SK-N-SH (cell line): ENCODE results near the gene TMEM176B. TPM values are rescaled to one million over a fixed set of nuclear protein-coding genes. Genes with fewer than 3 reads are reported as not detected.

Experiments
- CTCF ChIA-PET: fragments of 300-600, 350-600 bp; formaldehyde crosslinking; extraction: SDS; loops from one replicate; lab custom pipeline; 2021; lab: Yijun Ruan, JAX
- POLR2A ChIA-PET: fragments of 350-600 bp; sonication (Branson Sonifier 250); formaldehyde crosslinking; extraction: SDS; loops from one replicate; lab custom pipeline; 2020; ENCODE audit warnings: antibody characterized with exemption, inconsistent platforms; lab: Yijun Ruan, JAX
- DNase-seq: peaks from one replicate; pipeline ENCODE4 v3.0.0; 2012
- H2AFZ ChIP-seq: fragments of 200-600 bp; sonication (generic); 2 replicates; pipeline ENCODE4 v1.8.1; 2016; ENCODE audit warnings: antibody characterized with exemption, mild to moderate bottlenecking, low read depth
- H3F3A ChIP-seq: fragments of 200-600 bp; sonication (generic); replicated peaks from 2 replicates; pipeline ENCODE3; 2016; ENCODE audit warnings: antibody characterized with exemption, mild to moderate bottlenecking; ENCODE audit not compliant: insufficient read depth
- H3K27ac ChIP-seq, 2 experiments: fragments of 200-500 bp in 1 of 2; fragments of 200-600 bp in 1 of 2; sonication (Bioruptor generic) in 1 of 2; sonication (generic), shearing (Covaris generic) in 1 of 2; 2 replicates each; pipeline versions ENCODE4 v1.5.1 to v1.6.1; 2014 to 2016; ENCODE audit warnings: low read depth in 2 of 2, inconsistent platforms in 1 of 2, low read length in 1 of 2, mild to moderate bottlenecking in 1 of 2, mixed read lengths in 1 of 2
- H3K27me3 ChIP-seq: fragments of 200-600 bp; sonication (generic), shearing (Covaris generic); 2 replicates; pipeline ENCODE4 v1.6.1; 2016; ENCODE audit warnings: mixed run types; ENCODE audit not compliant: insufficient read depth
- H3K36me3 ChIP-seq, 2 experiments: fragments of 200-500 bp in 1 of 2; fragments of 200-600 bp in 1 of 2; sonication (Bioruptor generic) in 1 of 2; sonication (generic) in 1 of 2; replicated peaks in 1 of 2; 2 replicates each; pipeline versions ENCODE3 to v1.5.1; 2014 to 2016; ENCODE audit warnings: low read length in 1 of 2, mild to moderate bottlenecking in 1 of 2; ENCODE audit not compliant: insufficient read depth in 2 of 2, control insufficient read depth in 1 of 2
- H3K4me1 ChIP-seq, 2 experiments: fragments of 200-500 bp in 1 of 2; fragments of 200-600 bp in 1 of 2; sonication (Bioruptor generic) in 1 of 2; sonication (generic), shearing (Covaris generic) in 1 of 2; 2 replicates each; pipeline versions ENCODE4 v1.5.1 to v1.6.1; 2014 to 2016; ENCODE audit warnings: low read depth in 1 of 2, low read length in 1 of 2, mixed run types in 1 of 2; ENCODE audit not compliant: insufficient read depth in 2 of 2, control insufficient read depth in 1 of 2
- H3K4me2 ChIP-seq: fragments of 200-600 bp; sonication (generic), shearing (Covaris generic); 2 replicates; pipeline ENCODE4 v1.6.1; 2017; ENCODE audit warnings: mixed run types
- H3K4me3 ChIP-seq, 2 experiments: fragments of 200-500 bp in 1 of 2; fragments of 200-600 bp in 1 of 2; sonication (Bioruptor generic) in 1 of 2; sonication (generic), shearing (Covaris generic) in 1 of 2; 2 replicates each; pipeline versions ENCODE4 v1.5.1 to v1.8.1; 2014 to 2016; ENCODE audit warnings: low read depth in 2 of 2, inconsistent platforms in 1 of 2, low read length in 1 of 2, mild to moderate bottlenecking in 1 of 2, mixed read lengths in 1 of 2, moderate library complexity in 1 of 2
- H3K79me2 ChIP-seq: fragments of 200-600 bp; sonication (generic); 2 replicates; pipeline ENCODE4 v1.8.1; 2017; ENCODE audit warnings: mild to moderate bottlenecking; ENCODE audit not compliant: insufficient read depth
- H3K9ac ChIP-seq: fragments of 200-600 bp; sonication (generic); 2 replicates; pipeline ENCODE4 v1.6.1; 2017; ENCODE audit warnings: mixed run types
- H3K9me2 ChIP-seq: fragments of 200-600 bp; sonication (generic); 2 replicates; pipeline ENCODE4 v1.6.1; 2017; ENCODE audit warnings: mixed run types
- H3K9me3 ChIP-seq: fragments of 200-600 bp; sonication (generic); 2 replicates; pipeline ENCODE4 v1.6.1; 2017; ENCODE audit warnings: mixed run types, mild to moderate bottlenecking, moderate library complexity
- H4K20me1 ChIP-seq: fragments of 200-600 bp; sonication (generic); 2 replicates; pipeline ENCODE4 v1.6.1; 2017; ENCODE audit warnings: mild to moderate bottlenecking, mixed run types; ENCODE audit not compliant: insufficient read depth
- CHD2 ChIP-seq: fragments of 150-350 bp; IDR thresholded peaks from 2 replicates; pipeline ENCODE4 v1.6.1; 2018; ENCODE audit warnings: low read length; ENCODE audit not compliant: partially characterized antibody
- ELF1 ChIP-seq: IDR thresholded peaks from 2 replicates; pipeline ENCODE4 v1.4.0; 2012
- EP300 ChIP-seq, 2 experiments: IDR thresholded peaks; 2 replicates each; pipeline versions ENCODE4 v1.4.0 to v1.6.1; 2012; ENCODE audit warnings: borderline replicate concordance in 1 of 2, low read depth in 1 of 2, low read length in 1 of 2
- EZH2phosphoT487 ChIP-seq: fragments of 200-600 bp; sonication (generic); IDR thresholded peaks from 2 replicates; pipeline ENCODE4 v1.6.1; 2017; ENCODE audit warnings: low read depth, mixed run types, mild to moderate bottlenecking, antibody characterized with exemption, moderate library complexity, borderline replicate concordance
- FOSL2 ChIP-seq: IDR thresholded peaks from 2 replicates; pipeline ENCODE4 v1.4.0; 2012; ENCODE audit warnings: low read depth, mild to moderate bottlenecking, moderate library complexity, borderline replicate concordance
- FOXM1 ChIP-seq: IDR thresholded peaks from 2 replicates; pipeline ENCODE4 v1.4.0; 2012; ENCODE audit warnings: low read depth, mild to moderate bottlenecking
- GABPA ChIP-seq: IDR thresholded peaks from 2 replicates; pipeline ENCODE4 v1.4.0; 2012; ENCODE audit warnings: low read depth, mild to moderate bottlenecking
- GATA2 ChIP-seq: sonication (generic); formaldehyde crosslinking; IDR thresholded peaks from 2 replicates; pipeline ENCODE4 v1.5.0; 2020; ENCODE audit warnings: mild to moderate bottlenecking, missing genetic modification reagents
- JUND ChIP-seq: IDR thresholded peaks from 2 replicates; pipeline ENCODE4 v1.4.0; 2012
- MAX ChIP-seq: IDR thresholded peaks from 2 replicates; pipeline ENCODE4 v1.4.0; 2012; ENCODE audit warnings: low read depth
- MXI1 ChIP-seq: IDR thresholded peaks from 2 replicates; pipeline ENCODE4 v1.6.1; 2012; ENCODE audit warnings: mild to moderate bottlenecking, low read depth, low read length, improper control_type of control experiment
- NFIC ChIP-seq: IDR thresholded peaks from 2 replicates; pipeline ENCODE4 v1.4.0; 2012; ENCODE audit warnings: borderline replicate concordance
- NRF1 ChIP-seq: IDR thresholded peaks from 2 replicates; pipeline ENCODE4 v1.6.1; 2012; ENCODE audit warnings: low read depth, mild to moderate bottlenecking, low read length
- PBX3 ChIP-seq: IDR thresholded peaks from 2 replicates; pipeline ENCODE4; 2012
- POLR2AphosphoS5 ChIP-seq: IDR thresholded peaks from 2 replicates; pipeline ENCODE4 v1.6.1; 2012; ENCODE audit warnings: low read depth, low read length
- RAD21 ChIP-seq: IDR thresholded peaks from 2 replicates; pipeline ENCODE4 v1.6.1; 2012; ENCODE audit warnings: mild to moderate bottlenecking, low read length
- RCOR1 ChIP-seq: fragments of 150-350 bp; IDR thresholded peaks from 2 replicates; pipeline ENCODE4 v1.6.1; 2017; ENCODE audit warnings: antibody characterized with exemption, low read length
- RFX5 ChIP-seq: IDR thresholded peaks from 2 replicates; pipeline ENCODE4 v1.6.1; 2012; ENCODE audit warnings: mild to moderate bottlenecking, improper control_type of control experiment, low read length
- RXRA ChIP-seq: IDR thresholded peaks from 2 replicates; pipeline ENCODE4 v1.4.0; 2012; ENCODE audit warnings: low read depth, mild to moderate bottlenecking, borderline replicate concordance
- SMC3 ChIP-seq: IDR thresholded peaks from 2 replicates; pipeline ENCODE4 v1.6.1; 2012; ENCODE audit warnings: low read depth, low read length, improper control_type of control experiment
- TCF12 ChIP-seq: IDR thresholded peaks from 2 replicates; pipeline ENCODE4 v1.4.0; 2012
- TEAD4 ChIP-seq: IDR thresholded peaks from 2 replicates; pipeline ENCODE4 v1.4.0; 2012; ENCODE audit warnings: mild to moderate bottlenecking, borderline replicate concordance; ENCODE audit not compliant: insufficient read depth
- YY1 ChIP-seq: IDR thresholded peaks from 2 replicates; pipeline ENCODE4 v1.4.0; 2012; ENCODE audit warnings: low read depth, mild to moderate bottlenecking
- WGBS: methylation state at CpG from one replicate; pipeline ENCODE4 v1.1.6; 2017; ENCODE audit warnings: low lambda C conversion rate; 5-methylcytosine and 5-hydroxymethylcytosine counted together
- polyA plus RNA-seq, 3 experiments: library from polyadenylated mRNA; depleted of rRNA; stranded (reverse); fragments of >200 nt; gene quantifications; 2 replicates each; pipeline ENCODE4 v1.2.3, GENCODE V29; 2012
- TF ChIP-seq, protein P1 (sequence below): fragments of 200-600 bp; sonication (generic); IDR thresholded peaks from 2 replicates; pipeline ENCODE4 v1.6.1; 2017; ENCODE audit warnings: antibody characterized with exemption, mild to moderate bottlenecking, moderate library complexity
- TF ChIP-seq, protein P2 (sequence below): IDR thresholded peaks from 2 replicates; pipeline ENCODE4 v1.4.0; 2012; ENCODE audit warnings: low read depth, borderline replicate concordance
- TF ChIP-seq, protein P3 (sequence below): fragments of 150-350 bp; IDR thresholded peaks from 2 replicates; pipeline ENCODE4 v1.6.1; 2017; ENCODE audit warnings: antibody characterized with exemption, low read length, low read depth, borderline replicate concordance
- TF ChIP-seq, protein P4 (sequence below): IDR thresholded peaks from 2 replicates; pipeline ENCODE4 v1.6.1; 2012; ENCODE audit warnings: mild to moderate bottlenecking, low read depth, low read length, moderate library complexity

Gene TMEM176B
- polyA plus RNA-seq, 1 of the 3 experiments (the other 2 are of a cell fraction), result not detected

- POLR2A ChIA-PET, result no interaction called here
Observed at GRCh38 chr7:150753826-150754603, 46.1 kb downstream of the TMEM176B start.

More at GRCh38 chr7:150753826-150754603, 46.1 kb downstream of the TMEM176B start:
- Histone ChIP-seq H2AFZ (no peak overlapping the region), H3K4me1 (no peaks in the 10 kb centered on the region), H3K79me2 (no peaks in the 10 kb centered on the region), H3K27ac (no peak overlapping the region), H4K20me1 (no peaks in the 10 kb centered on the region), H3K4me3 (no peak overlapping the region), H3K36me3 (no peaks in the 10 kb centered on the region), H3K9me2 (no peaks in the 10 kb centered on the region), H3K4me2 (no peak overlapping the region), H3F3A (peaks cover 3% of the 10 kb centered on the region), H3K9me3 (no peaks in the 10 kb centered on the region)
- peak; percentile 68 for DNase-seq
- TF ChIP-seq JUND (no peak), TCF12 (no peak), YY1 (no peak), PBX3 (no peak), NFIC (no peak), ELF1 (no peak), RCOR1 (no peak), MXI1 (no peak), EP300 (IDR thresholded peaks at IDR 0.05; ENCODE audit: borderline replicate concordance in 1 of 2, low read depth in 1 of 2, low read length in 1 of 2) (no peak), RAD21 (peak; percentile 65), MAX (no peak), GABPA (no peak), NRF1 (no peak), GATA2 (no peak), FOXM1 (no peak), RXRA (no peak), TEAD4 (no peak), POLR2AphosphoS5 (no peak), CHD2 (no peak), FOSL2 (no peak), SMC3 (peak; percentile 38), EZH2phosphoT487 (no peak), RFX5 (no peak)
- TF ChIP-seq, protein P1, sequence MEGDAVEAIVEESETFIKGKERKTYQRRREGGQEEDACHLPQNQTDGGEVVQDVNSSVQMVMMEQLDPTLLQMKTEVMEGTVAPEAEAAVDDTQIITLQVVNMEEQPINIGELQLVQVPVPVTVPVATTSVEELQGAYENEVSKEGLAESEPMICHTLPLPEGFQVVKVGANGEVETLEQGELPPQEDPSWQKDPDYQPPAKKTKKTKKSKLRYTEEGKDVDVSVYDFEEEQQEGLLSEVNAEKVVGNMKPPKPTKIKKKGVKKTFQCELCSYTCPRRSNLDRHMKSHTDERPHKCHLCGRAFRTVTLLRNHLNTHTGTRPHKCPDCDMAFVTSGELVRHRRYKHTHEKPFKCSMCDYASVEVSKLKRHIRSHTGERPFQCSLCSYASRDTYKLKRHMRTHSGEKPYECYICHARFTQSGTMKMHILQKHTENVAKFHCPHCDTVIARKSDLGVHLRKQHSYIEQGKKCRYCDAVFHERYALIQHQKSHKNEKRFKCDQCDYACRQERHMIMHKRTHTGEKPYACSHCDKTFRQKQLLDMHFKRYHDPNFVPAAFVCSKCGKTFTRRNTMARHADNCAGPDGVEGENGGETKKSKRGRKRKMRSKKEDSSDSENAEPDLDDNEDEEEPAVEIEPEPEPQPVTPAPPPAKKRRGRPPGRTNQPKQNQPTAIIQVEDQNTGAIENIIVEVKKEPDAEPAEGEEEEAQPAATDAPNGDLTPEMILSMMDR, result peak; percentile 45
- TF ChIP-seq, protein P2, sequence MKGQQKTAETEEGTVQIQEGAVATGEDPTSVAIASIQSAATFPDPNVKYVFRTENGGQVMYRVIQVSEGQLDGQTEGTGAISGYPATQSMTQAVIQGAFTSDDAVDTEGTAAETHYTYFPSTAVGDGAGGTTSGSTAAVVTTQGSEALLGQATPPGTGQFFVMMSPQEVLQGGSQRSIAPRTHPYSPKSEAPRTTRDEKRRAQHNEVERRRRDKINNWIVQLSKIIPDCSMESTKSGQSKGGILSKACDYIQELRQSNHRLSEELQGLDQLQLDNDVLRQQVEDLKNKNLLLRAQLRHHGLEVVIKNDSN, result no peak
- TF ChIP-seq, protein P3, sequence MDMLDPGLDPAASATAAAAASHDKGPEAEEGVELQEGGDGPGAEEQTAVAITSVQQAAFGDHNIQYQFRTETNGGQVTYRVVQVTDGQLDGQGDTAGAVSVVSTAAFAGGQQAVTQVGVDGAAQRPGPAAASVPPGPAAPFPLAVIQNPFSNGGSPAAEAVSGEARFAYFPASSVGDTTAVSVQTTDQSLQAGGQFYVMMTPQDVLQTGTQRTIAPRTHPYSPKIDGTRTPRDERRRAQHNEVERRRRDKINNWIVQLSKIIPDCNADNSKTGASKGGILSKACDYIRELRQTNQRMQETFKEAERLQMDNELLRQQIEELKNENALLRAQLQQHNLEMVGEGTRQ, result no peak
- TF ChIP-seq, protein P4, sequence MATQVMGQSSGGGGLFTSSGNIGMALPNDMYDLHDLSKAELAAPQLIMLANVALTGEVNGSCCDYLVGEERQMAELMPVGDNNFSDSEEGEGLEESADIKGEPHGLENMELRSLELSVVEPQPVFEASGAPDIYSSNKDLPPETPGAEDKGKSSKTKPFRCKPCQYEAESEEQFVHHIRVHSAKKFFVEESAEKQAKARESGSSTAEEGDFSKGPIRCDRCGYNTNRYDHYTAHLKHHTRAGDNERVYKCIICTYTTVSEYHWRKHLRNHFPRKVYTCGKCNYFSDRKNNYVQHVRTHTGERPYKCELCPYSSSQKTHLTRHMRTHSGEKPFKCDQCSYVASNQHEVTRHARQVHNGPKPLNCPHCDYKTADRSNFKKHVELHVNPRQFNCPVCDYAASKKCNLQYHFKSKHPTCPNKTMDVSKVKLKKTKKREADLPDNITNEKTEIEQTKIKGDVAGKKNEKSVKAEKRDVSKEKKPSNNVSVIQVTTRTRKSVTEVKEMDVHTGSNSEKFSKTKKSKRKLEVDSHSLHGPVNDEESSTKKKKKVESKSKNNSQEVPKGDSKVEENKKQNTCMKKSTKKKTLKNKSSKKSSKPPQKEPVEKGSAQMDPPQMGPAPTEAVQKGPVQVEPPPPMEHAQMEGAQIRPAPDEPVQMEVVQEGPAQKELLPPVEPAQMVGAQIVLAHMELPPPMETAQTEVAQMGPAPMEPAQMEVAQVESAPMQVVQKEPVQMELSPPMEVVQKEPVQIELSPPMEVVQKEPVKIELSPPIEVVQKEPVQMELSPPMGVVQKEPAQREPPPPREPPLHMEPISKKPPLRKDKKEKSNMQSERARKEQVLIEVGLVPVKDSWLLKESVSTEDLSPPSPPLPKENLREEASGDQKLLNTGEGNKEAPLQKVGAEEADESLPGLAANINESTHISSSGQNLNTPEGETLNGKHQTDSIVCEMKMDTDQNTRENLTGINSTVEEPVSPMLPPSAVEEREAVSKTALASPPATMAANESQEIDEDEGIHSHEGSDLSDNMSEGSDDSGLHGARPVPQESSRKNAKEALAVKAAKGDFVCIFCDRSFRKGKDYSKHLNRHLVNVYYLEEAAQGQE, result no peak
- TF ChIP-seq, all 33 proteins: peak for 3
- Histone ChIP-seq H3K27me3 (peaks cover 8% of the 10 kb centered on the region; the same call in 1 of the 2 replicates), H3K9ac (no peak overlapping the region)
- CTCF ChIA-PET, result interaction anchor here (0.6 to 1.6 kb wide), 10 partner anchors 10 to 468 kb away, joined by 3 to 5 read pairs (median 3); partner anchors contain the start of gene GIMAP8
- 6% methylated on average over 3 of the region's 3 CpGs for WGBS
